Esophagus squamous epithelium (tissue), 5 donors: ENCODE results near the gene MFAP4. TPM values are rescaled to one million over a fixed set of nuclear protein-coding genes. Genes with fewer than 3 reads are reported as not detected.
A peak's percentile ranks its signal among the peaks of the same experiment; 100 is the strongest.

Experiments
- DNase-seq: peaks from one replicate; lab custom pipeline; 2025; lab: John Stamatoyannopoulos, UW
- H3K27ac ChIP-seq, 4 donors: fragments of 200-600 bp; sonication (generic); one replicate each; pipeline ENCODE4 v1.5.1; 2016 to 2019; ENCODE audit warnings: mild to moderate bottlenecking in 1 of 4
- H3K27me3 ChIP-seq, 4 donors: fragments of 200-600 bp; sonication (generic); 1 replicate in 3 of 4; 2 replicates in 1 of 4; pipeline versions ENCODE4 v1.5.1 to v1.6.0; 2017 to 2021; ENCODE audit warnings: antibody characterized with exemption in 1 of 4
- H3K36me3 ChIP-seq, 3 donors: fragments of 200-600 bp; sonication (generic); one replicate each; pipeline ENCODE4 v1.5.1; 2016 to 2019
- H3K4me1 ChIP-seq, 3 donors: fragments of 200-600 bp; sonication (generic); one replicate each; pipeline ENCODE4 v1.5.1; 2017 to 2019
- H3K4me3 ChIP-seq, 4 donors: fragments of 200-600 bp; sonication (generic); 1 replicate in 3 of 4; 2 replicates in 1 of 4; pipeline ENCODE4 v1.5.1; 2016 to 2019; ENCODE audit warnings: mild to moderate bottlenecking in 2 of 4, moderate library complexity in 1 of 4
- H3K9me3 ChIP-seq, 3 donors: fragments of 200-600 bp; sonication (generic); one replicate each; pipeline ENCODE4 v1.5.1; 2016 to 2019
- CTCF ChIP-seq, 6 experiments: fragments of 450-650 bp in 4 of 6; fragments of 200-600 bp in 2 of 6; sonication (generic) in 2 of 6; IDR thresholded peaks; one replicate each; pipeline ENCODE4 v1.5.1; 2016 to 2019; ENCODE audit warnings: antibody characterized with exemption in 6 of 6, mild to moderate bottlenecking in 4 of 6, moderate library complexity in 4 of 6
- POLR2A ChIP-seq, 4 donors: fragments of 450-650 bp; IDR thresholded peaks; one replicate each; pipeline ENCODE4 v1.6.1; 2017; ENCODE audit warnings: antibody characterized with exemption in 4 of 4, mild to moderate bottlenecking in 4 of 4, moderate library complexity in 3 of 4
- WGBS, 2 donors: methylation state at CpG; one replicate each; pipeline ENCODE4 v1.1.5; 2018; 5-methylcytosine and 5-hydroxymethylcytosine counted together
- intact Hi-C: fragments of 100-400 bp; cut with DNase I; formaldehyde crosslinking; loops from one replicate; pipeline ENCODE4 v1.15.0; 2022
- total RNA-seq, 4 donors: library from RNA; depleted of rRNA; stranded (reverse); fragments of >200 nt; gene quantifications; one replicate each; pipeline ENCODE4 v1.1.0, GENCODE V29; 2016
- donor health status: DM: yes; HTN: yes; CAD: no.

Gene MFAP4
- total RNA-seq, 4 donors from 2014 or later = 4.3 to 365 (median 21.6) TPM

GRCh38 chr17:19337712-19338023 lies 49.3 kb downstream of the MFAP4 start:
- no peak overlapping the region for H3K4me3 ChIP-seq
- H3K9me3 ChIP-seq = no peaks in the 10 kb centered on the region
- TF ChIP-seq POLR2A (IDR thresholded peaks at IDR 0.05) (no peak), CTCF (IDR thresholded peaks at IDR 0.05) (no peak)
- peaks cover 6 to 50% (median 11%) of the 10 kb centered on the region in 3 donors for H3K36me3 ChIP-seq
- intact Hi-C loops = no loop called here
- 60 to 80% methylated on average over 1 of the region's 2 CpGs for WGBS, 2 donors
- H3K4me1 ChIP-seq = peaks cover 0 to 34% (median 13%) of the 10 kb centered on the region in 3 donors
- no peaks in the 10 kb centered on the region for H3K27me3 ChIP-seq
- H3K27ac ChIP-seq = peak overlapping the region in 2 of 4 donors; percentile 7 to 28
- DNase-seq = no peak

- TF ChIP-seq POLR2A (IDR thresholded peaks at IDR 0.05) (no peak), CTCF (IDR thresholded peaks at IDR 0.05) (peak in 5 of 6 experiments; percentile 8 to 50 (median 20))
- no peaks in the 10 kb centered on the region for H3K9me3 ChIP-seq
- peak overlapping the region in 1 of 4 donors; percentile 28 for H3K27ac ChIP-seq
- H3K4me1 ChIP-seq = peaks cover 0 to 28% (median 11%) of the 10 kb centered on the region in 3 donors
- peaks cover 6 to 55% (median 11%) of the 10 kb centered on the region in 3 donors for H3K36me3 ChIP-seq
- no peak for DNase-seq
- 73 to 74% methylated on average over 6 to 12 of the region's 21 CpGs for WGBS, 2 donors
- H3K4me3 ChIP-seq = no peak overlapping the region
- no peaks in the 10 kb centered on the region for H3K27me3 ChIP-seq
- intact Hi-C loops = no loop called here
Measured at GRCh38 chr17:19336938-19337711, 49.9 kb downstream of the MFAP4 start.

GRCh38 chr17:19335951-19336631 lies 50.9 kb downstream of the MFAP4 start:
- no peak for TF ChIP-seq CTCF (IDR thresholded peaks at IDR 0.05)
- TF ChIP-seq POLR2A (IDR thresholded peaks at IDR 0.05) = no peak
- peaks cover 6 to 65% (median 11%) of the 10 kb centered on the region in 3 donors for H3K36me3 ChIP-seq
- H3K9me3 ChIP-seq = no peaks in the 10 kb centered on the region
- 86 to 88% methylated on average over 9 to 11 of the region's 18 CpGs for WGBS, 2 donors
- intact Hi-C loops = no loop called here
- DNase-seq = no peak
- H3K4me1 ChIP-seq = peaks cover 0 to 18% (median 5%) of the 10 kb centered on the region in 3 donors
- no peaks in the 10 kb centered on the region for H3K27me3 ChIP-seq
- no peak overlapping the region for H3K27ac ChIP-seq
- no peak overlapping the region for H3K4me3 ChIP-seq

- no peaks in the 10 kb centered on the region for H3K27me3 ChIP-seq
- intact Hi-C loops = no loop called here
- no peak for DNase-seq
- peaks cover 0 to 17% (median 5%) of the 10 kb centered on the region in 3 donors for H3K4me1 ChIP-seq
- no peak for TF ChIP-seq CTCF (IDR thresholded peaks at IDR 0.05)
- TF ChIP-seq POLR2A (IDR thresholded peaks at IDR 0.05) = no peak
- no peak overlapping the region for H3K27ac ChIP-seq
- peaks cover 6 to 83% (median 14%) of the 10 kb centered on the region in 3 donors for H3K36me3 ChIP-seq
- H3K4me3 ChIP-seq = no peak overlapping the region
- no peaks in the 10 kb centered on the region for H3K9me3 ChIP-seq
- WGBS, 2 donors = 40 to 84% methylated on average over 1 to 6 of the region's 6 CpGs
Measured at GRCh38 chr17:19334331-19334730, 52.7 kb downstream of the MFAP4 start.

GRCh38 chr17:19333736-19334290 lies 53.2 kb downstream of the MFAP4 start:
- Histone ChIP-seq H3K4me3 (no peak overlapping the region), H3K9me3 (no peaks in the 10 kb centered on the region), H3K27ac (no peak overlapping the region), H3K27me3 (no peaks in the 10 kb centered on the region), H3K4me1 (peaks cover 0 to 17% (median 5%) of the 10 kb centered on the region in 3 donors), H3K36me3 (peaks cover 6 to 88% (median 18%) of the 10 kb centered on the region in 3 donors)
- 70 to 83% methylated on average over 2 to 7 of the region's 12 CpGs for WGBS, 2 donors
- DNase-seq = no peak
- no peak for TF ChIP-seq POLR2A (IDR thresholded peaks at IDR 0.05)
- TF ChIP-seq CTCF (IDR thresholded peaks at IDR 0.05) = no peak
- intact Hi-C loops = no loop called here
